ENCODE data around the gene HERPUD1. TPM values are rescaled to one million over a fixed set of nuclear protein-coding genes. Genes with fewer than 3 reads are reported as not detected.
A peak's percentile ranks its signal among the peaks of the same experiment; 100 is the strongest.

HERPUD1 gene
- total and polyA plus RNA-seq, 9 of the 15 experiments (the other 6 are each of a cell fraction or from before 2014, with no cell fraction given), result 14.2 to 60.7 (median 37.4) TPM

DNA sequence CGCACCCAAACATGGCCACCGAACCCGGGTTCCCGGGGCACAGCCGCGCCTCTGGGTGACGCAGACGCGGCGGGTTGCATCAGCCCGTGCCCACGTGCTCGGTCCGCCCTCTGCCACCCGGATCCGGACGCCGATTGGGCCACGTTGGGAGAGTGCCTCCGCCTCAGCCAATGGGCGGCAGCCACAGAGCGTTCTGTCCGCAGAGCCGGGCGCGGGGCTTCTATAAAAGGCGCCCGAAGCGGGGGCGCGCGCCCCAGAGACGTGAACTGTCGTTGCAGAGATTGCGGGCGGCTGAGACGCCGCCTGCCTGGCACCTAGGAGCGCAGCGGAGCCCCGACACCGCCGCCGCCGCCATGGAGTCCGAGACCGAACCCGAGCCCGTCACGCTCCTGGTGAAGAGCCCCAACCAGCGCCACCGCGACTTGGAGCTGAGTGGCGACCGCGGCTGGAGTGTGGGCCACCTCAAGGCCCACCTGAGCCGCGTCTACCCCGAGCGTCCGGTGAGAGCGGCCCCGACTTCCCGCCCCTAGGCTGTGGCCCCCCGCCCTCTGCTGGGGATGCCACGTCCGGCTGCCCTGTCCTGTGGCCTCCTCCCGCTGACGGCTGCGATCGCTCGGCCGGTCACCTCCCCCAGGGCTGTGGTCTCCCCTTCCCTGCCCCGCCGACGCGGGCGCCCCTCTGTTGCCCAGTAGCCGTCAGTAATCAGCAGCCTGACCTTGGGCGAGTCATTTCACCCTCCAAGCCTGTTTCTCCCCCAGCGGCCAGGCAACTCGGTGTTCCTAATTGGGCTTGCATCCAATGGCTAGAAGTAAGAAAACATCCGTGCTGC is at the start of gene HERPUD1 (continued):
- TF ChIP-seq JUND (IDR thresholded peaks at IDR 0.05; ENCODE audit: borderline replicate concordance, low read depth, low read length) (peak; percentile 89), JUND (tag; IDR thresholded peaks at IDR 0.05; ENCODE audit: borderline replicate concordance, low read depth, low read length) (peak; percentile 71; the same call in 1 of the 3 replicates), SREBF1 (IDR thresholded peaks at IDR 0.05; ENCODE audit: borderline replicate concordance, low read depth, low read length) (no peak), CCAR2 (IDR thresholded peaks at IDR 0.05; ENCODE audit: low read depth, low read length) (no peak), FOSL1 (tag; conservative IDR thresholded peaks at IDR 0.05) (peak; percentile 77), ETV5 (CRISPR knock-in tag; IDR thresholded peaks at IDR 0.05; ENCODE audit: low read depth) (no peak), CCNT2 (IDR thresholded peaks at IDR 0.05; ENCODE audit: borderline replicate concordance, extremely low read depth, insufficient read length, low read depth, low read length) (peak; percentile 73), MAZ (CRISPR knock-in tag; conservative IDR thresholded peaks at IDR 0.05 in 1 of 2, IDR thresholded peaks at IDR 0.05 in 1 of 2) (peak; percentile 70 to 79; a peak in 1 of 4 replicates), ZNF707 (CRISPR knock-in tag; conservative IDR thresholded peaks at IDR 0.05) (no peak), CBFA2T3 (IDR thresholded peaks at IDR 0.05) (no peak), ZFX (CRISPR knock-in tag; IDR thresholded peaks at IDR 0.05) (peak; percentile 76), ZNF3 (CRISPR knock-in tag; IDR thresholded peaks at IDR 0.05) (no peak), BRD9 (IDR thresholded peaks at IDR 0.05; ENCODE audit: low read depth, partially characterized antibody) (no peak), TFAM (CRISPR knock-in tag; conservative IDR thresholded peaks at IDR 0.05) (no peak), KDM5B (IDR thresholded peaks at IDR 0.05; ENCODE audit: insufficient replicate concordance, low read depth, low read length) (peak; percentile 94), ZBTB2 (IDR thresholded peaks at IDR 0.05) (0 out of 2 replicates have a peak, but pooled peaks have one; percentile 1), SUPT5H (IDR thresholded peaks at IDR 0.05) (peak; percentile 91)
- TF ChIP-seq, protein P1, sequence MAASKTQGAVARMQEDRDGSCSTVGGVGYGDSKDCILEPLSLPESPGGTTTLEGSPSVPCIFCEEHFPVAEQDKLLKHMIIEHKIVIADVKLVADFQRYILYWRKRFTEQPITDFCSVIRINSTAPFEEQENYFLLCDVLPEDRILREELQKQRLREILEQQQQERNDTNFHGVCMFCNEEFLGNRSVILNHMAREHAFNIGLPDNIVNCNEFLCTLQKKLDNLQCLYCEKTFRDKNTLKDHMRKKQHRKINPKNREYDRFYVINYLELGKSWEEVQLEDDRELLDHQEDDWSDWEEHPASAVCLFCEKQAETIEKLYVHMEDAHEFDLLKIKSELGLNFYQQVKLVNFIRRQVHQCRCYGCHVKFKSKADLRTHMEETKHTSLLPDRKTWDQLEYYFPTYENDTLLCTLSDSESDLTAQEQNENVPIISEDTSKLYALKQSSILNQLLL (CRISPR knock-in tag; IDR thresholded peaks at IDR 0.05; ENCODE audit: borderline replicate concordance), result no peak
- TF ChIP-seq, protein P2, sequence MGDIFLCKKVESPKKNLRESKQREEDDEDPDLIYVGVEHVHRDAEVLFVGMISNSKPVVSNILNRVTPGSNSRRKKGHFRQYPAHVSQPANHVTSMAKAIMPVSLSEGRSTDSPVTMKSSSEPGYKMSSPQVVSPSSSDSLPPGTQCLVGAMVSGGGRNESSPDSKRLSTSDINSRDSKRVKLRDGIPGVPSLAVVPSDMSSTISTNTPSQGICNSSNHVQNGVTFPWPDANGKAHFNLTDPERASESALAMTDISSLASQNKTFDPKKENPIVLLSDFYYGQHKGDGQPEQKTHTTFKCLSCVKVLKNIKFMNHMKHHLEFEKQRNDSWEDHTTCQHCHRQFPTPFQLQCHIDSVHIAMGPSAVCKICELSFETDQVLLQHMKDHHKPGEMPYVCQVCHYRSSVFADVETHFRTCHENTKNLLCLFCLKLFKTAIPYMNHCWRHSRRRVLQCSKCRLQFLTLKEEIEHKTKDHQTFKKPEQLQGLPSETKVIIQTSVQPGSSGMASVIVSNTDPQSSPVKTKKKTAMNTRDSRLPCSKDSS (IDR thresholded peaks at IDR 0.05; ENCODE audit: low read depth, partially characterized antibody), result no peak
